Activated T-cell treated with anti-CD3 and anti-CD28 coated beads, Interleukin-2, amount 50 U/mL, for 24 hours (primary cell): ENCODE measurements around the gene ST6GALNAC3.

Experiments used
- DNase-seq: peaks from one replicate; pipeline ENCODE4 v3.0.0-alpha.2; 2020
- H3K27ac Mint-ChIP-seq: 2 replicates; pipeline ENCODE4 v1.8.0; 2020; ENCODE audit warnings: mild to moderate bottlenecking, mixed read lengths
- H3K27me3 Mint-ChIP-seq: 2 replicates; pipeline ENCODE4 v1.8.0; 2020; ENCODE audit warnings: mixed read lengths
- H3K36me3 Mint-ChIP-seq: 2 replicates; pipeline ENCODE4 v1.8.0; 2020; ENCODE audit warnings: low read depth, mixed read lengths
- H3K4me1 Mint-ChIP-seq: 2 replicates; pipeline ENCODE4 v1.8.0; 2020; ENCODE audit warnings: low read depth, mixed read lengths
- H3K4me3 Mint-ChIP-seq: 2 replicates; pipeline ENCODE4 v1.8.0; 2020; ENCODE audit warnings: mild to moderate bottlenecking, moderate library complexity, mixed read lengths
- H3K9me3 Mint-ChIP-seq: 2 replicates; pipeline ENCODE4 v1.8.0; 2020; ENCODE audit warnings: mixed read lengths

Gene ST6GALNAC3

GRCh38 chr1:76288758-76289483 is 214.4 kb downstream of the ST6GALNAC3 start:
- Mint-ChIP-seq H3K4me1 (peaks cover 90% of the 10 kb centered on the region), H3K9me3 (no peaks in the 10 kb centered on the region), H3K27me3 (no peaks in the 10 kb centered on the region), H3K36me3 (no peaks in the 10 kb centered on the region), H3K4me3 (no peak overlapping the region), H3K27ac (peak overlapping the region; percentile 3)
- DNase-seq: no peak

- Mint-ChIP-seq H3K36me3 (no peaks in the 10 kb centered on the region), H3K9me3 (no peaks in the 10 kb centered on the region), H3K4me3 (no peak overlapping the region), H3K27ac (peak overlapping the region; percentile 47), H3K4me1 (peaks cover 92% of the 10 kb centered on the region), H3K27me3 (no peaks in the 10 kb centered on the region)
- DNase-seq: no peak
These were observed 215.1 kb downstream of the ST6GALNAC3 start for GRCh38 chr1:76289692-76290091.

GRCh38 chr1:76290271-76290670 is 215.7 kb downstream of the ST6GALNAC3 start:
- Mint-ChIP-seq H3K9me3 (no peaks in the 10 kb centered on the region), H3K27me3 (no peaks in the 10 kb centered on the region), H3K4me1 (peaks cover 93% of the 10 kb centered on the region), H3K27ac (peak overlapping the region; percentile 47), H3K36me3 (no peaks in the 10 kb centered on the region), H3K4me3 (no peak overlapping the region)
- no peak for DNase-seq

- no peaks in the 10 kb centered on the region for H3K27me3 Mint-ChIP-seq
These were observed 216.6 kb downstream of the ST6GALNAC3 start for GRCh38 chr1:76291191-76291590.

GRCh38 chr1:76291737-76292136 is 217.2 kb downstream of the ST6GALNAC3 start:
- Mint-ChIP-seq H3K4me1 (peaks cover 90% of the 10 kb centered on the region), H3K27me3 (no peaks in the 10 kb centered on the region), H3K9me3 (no peaks in the 10 kb centered on the region), H3K4me3 (no peak overlapping the region), H3K36me3 (no peaks in the 10 kb centered on the region), H3K27ac (no peak overlapping the region)
- DNase-seq: no peak

More at GRCh38 chr1:76291191-76291590, 216.6 kb downstream of the ST6GALNAC3 start:
- no peak for DNase-seq
- H3K4me3 Mint-ChIP-seq: no peak overlapping the region
- H3K36me3 Mint-ChIP-seq: no peaks in the 10 kb centered on the region
- no peaks in the 10 kb centered on the region for H3K9me3 Mint-ChIP-seq
- H3K27ac Mint-ChIP-seq: no peak overlapping the region
- H3K4me1 Mint-ChIP-seq: peaks cover 93% of the 10 kb centered on the region

- Mint-ChIP-seq H3K4me1 (peaks cover 82% of the 10 kb centered on the region), H3K9me3 (no peaks in the 10 kb centered on the region), H3K4me3 (no peak overlapping the region), H3K36me3 (no peaks in the 10 kb centered on the region), H3K27me3 (no peaks in the 10 kb centered on the region), H3K27ac (peak overlapping the region; percentile 54)
- DNase-seq: no peak
These were observed 218.1 kb downstream of the ST6GALNAC3 start for GRCh38 chr1:76292418-76293184.

GRCh38 chr1:76293831-76294230 is 219.3 kb downstream of the ST6GALNAC3 start:
- H3K4me3 Mint-ChIP-seq: no peak overlapping the region
- no peak for DNase-seq
- H3K27me3 Mint-ChIP-seq: no peaks in the 10 kb centered on the region
- peaks cover 75% of the 10 kb centered on the region for H3K4me1 Mint-ChIP-seq
- no peaks in the 10 kb centered on the region for H3K9me3 Mint-ChIP-seq
- H3K27ac Mint-ChIP-seq: peak overlapping the region; percentile 18
- no peaks in the 10 kb centered on the region for H3K36me3 Mint-ChIP-seq

- DNase-seq: no peak
- H3K27me3 Mint-ChIP-seq: no peaks in the 10 kb centered on the region
- peak overlapping the region; percentile 73 for H3K27ac Mint-ChIP-seq
- H3K4me3 Mint-ChIP-seq: peak overlapping the region; percentile 56
- no peaks in the 10 kb centered on the region for H3K36me3 Mint-ChIP-seq
- H3K4me1 Mint-ChIP-seq: peaks cover 75% of the 10 kb centered on the region
- no peaks in the 10 kb centered on the region for H3K9me3 Mint-ChIP-seq
These were observed 220.1 kb downstream of the ST6GALNAC3 start for GRCh38 chr1:76294482-76295194.

GRCh38 chr1:76298399-76298798 is 223.9 kb downstream of the ST6GALNAC3 start:
- no peaks in the 10 kb centered on the region for H3K27me3 Mint-ChIP-seq
- H3K4me3 Mint-ChIP-seq: no peak overlapping the region
- H3K4me1 Mint-ChIP-seq: peaks cover 72% of the 10 kb centered on the region
- no peaks in the 10 kb centered on the region for H3K36me3 Mint-ChIP-seq
- H3K27ac Mint-ChIP-seq: no peak overlapping the region
- DNase-seq: no peak
- no peaks in the 10 kb centered on the region for H3K9me3 Mint-ChIP-seq

- Mint-ChIP-seq H3K27ac (no peak overlapping the region), H3K36me3 (no peaks in the 10 kb centered on the region), H3K4me3 (no peak overlapping the region), H3K9me3 (no peaks in the 10 kb centered on the region), H3K4me1 (peaks cover 66% of the 10 kb centered on the region), H3K27me3 (no peaks in the 10 kb centered on the region)
- no peak for DNase-seq
These were observed 224.5 kb downstream of the ST6GALNAC3 start for GRCh38 chr1:76299036-76299435.

- Mint-ChIP-seq H3K9me3 (no peaks in the 10 kb centered on the region), H3K4me1 (peaks cover 52% of the 10 kb centered on the region), H3K4me3 (no peak overlapping the region), H3K27me3 (no peaks in the 10 kb centered on the region), H3K36me3 (no peaks in the 10 kb centered on the region), H3K27ac (peak overlapping the region; percentile 19)
- no peak for DNase-seq
These were observed 226.0 kb downstream of the ST6GALNAC3 start for GRCh38 chr1:76300556-76300955.

GRCh38 chr1:76302711-76303339 is 228.3 kb downstream of the ST6GALNAC3 start:
- DNase-seq: no peak
- no peak overlapping the region for H3K4me3 Mint-ChIP-seq
- no peak overlapping the region for H3K27ac Mint-ChIP-seq
- H3K4me1 Mint-ChIP-seq: peaks cover 43% of the 10 kb centered on the region
- no peaks in the 10 kb centered on the region for H3K27me3 Mint-ChIP-seq
- no peaks in the 10 kb centered on the region for H3K9me3 Mint-ChIP-seq
- H3K36me3 Mint-ChIP-seq: no peaks in the 10 kb centered on the region

- H3K27me3 Mint-ChIP-seq: no peaks in the 10 kb centered on the region
- no peaks in the 10 kb centered on the region for H3K9me3 Mint-ChIP-seq
- H3K4me1 Mint-ChIP-seq: peaks cover 40% of the 10 kb centered on the region
- no peaks in the 10 kb centered on the region for H3K36me3 Mint-ChIP-seq
- no peak for DNase-seq
- no peak overlapping the region for H3K27ac Mint-ChIP-seq
- H3K4me3 Mint-ChIP-seq: no peak overlapping the region
These were observed 228.8 kb downstream of the ST6GALNAC3 start for GRCh38 chr1:76303340-76303717.

- H3K4me1 Mint-ChIP-seq: no peaks in the 10 kb centered on the region
- no peaks in the 10 kb centered on the region for H3K9me3 Mint-ChIP-seq
- no peaks in the 10 kb centered on the region for H3K36me3 Mint-ChIP-seq
- H3K27ac Mint-ChIP-seq: no peak overlapping the region
- H3K27me3 Mint-ChIP-seq: no peaks in the 10 kb centered on the region
- no peak overlapping the region for H3K4me3 Mint-ChIP-seq
- no peak for DNase-seq
These were observed 238.8 kb downstream of the ST6GALNAC3 start for GRCh38 chr1:76313304-76313703.
